ENCODE measurements around the gene GSG1L.

Gene GSG1L

DNA sequence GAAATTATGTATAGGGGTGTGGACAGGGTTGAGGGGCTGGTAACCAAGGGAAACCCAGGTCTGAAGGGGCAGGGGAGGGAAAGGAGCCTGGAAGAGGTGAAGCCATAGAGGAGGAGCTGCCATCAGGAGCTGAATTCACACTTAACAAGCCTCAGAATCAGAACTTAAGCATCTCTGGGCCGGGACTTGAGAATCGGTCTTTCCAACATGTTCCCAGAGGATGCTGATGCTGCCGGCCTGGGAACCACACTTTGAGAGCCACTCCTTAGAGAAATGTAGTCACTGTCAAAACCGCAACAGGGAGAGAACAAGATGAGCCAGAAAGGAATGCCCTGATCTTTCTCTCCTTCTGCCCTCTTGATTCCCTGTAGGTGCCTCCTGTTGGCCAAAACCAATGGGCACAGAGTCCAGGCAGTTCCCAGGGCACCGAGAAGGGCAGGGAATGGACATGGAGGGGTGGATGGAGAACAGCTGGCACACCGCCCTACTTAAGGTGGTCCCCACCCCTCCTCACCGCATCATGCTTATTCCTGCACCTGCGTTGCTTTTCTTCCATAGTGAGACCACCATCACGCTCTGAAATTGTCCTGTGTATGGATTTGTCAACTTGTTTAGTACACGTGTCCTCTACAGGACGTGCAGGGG, 88.5 kb downstream of the GSG1L start:
- no peak overlapping the region for H4K91ac ChIP-seq (ENCODE audit: low read length)
- WGBS = 74% methylated on average over 11 of the region's 11 CpGs
- peaks cover 7 to 35% of the 10 kb centered on the region in 2 experiments for H3K27me3 ChIP-seq (ENCODE audit: control insufficient read depth in 1 of 2, insufficient read depth in 1 of 2, low read length in 2 of 2)
- no peaks in the 10 kb centered on the region for H3K4me1 ChIP-seq (ENCODE audit: control insufficient read depth, insufficient read depth, low read depth, low read length)
- no peak overlapping the region for H2BK15ac ChIP-seq (ENCODE audit: low read depth, poor library complexity, severe bottlenecking)
- no peak overlapping the region for H3K4ac ChIP-seq (ENCODE audit: low read depth in 1 of 2, low read length in 2 of 2)
- no peaks in the 10 kb centered on the region for H3K36me3 ChIP-seq (ENCODE audit: control insufficient read depth in 1 of 2, insufficient read depth in 2 of 2, low read depth in 1 of 2, low read length in 2 of 2)
- H3K9me3 ChIP-seq (ENCODE audit: control insufficient read depth, low read length) = peaks cover 9% of the 10 kb centered on the region
- H3K4me2 ChIP-seq (ENCODE audit: low read length, poor library complexity, severe bottlenecking) = no peak overlapping the region
- H3K4me3 ChIP-seq (ENCODE audit: insufficient read depth in 1 of 2, low read depth in 1 of 2, low read length in 2 of 2) = no peak overlapping the region
- no peak overlapping the region for H3K18ac ChIP-seq (ENCODE audit: low read depth in 1 of 2, low read length in 2 of 2)
- no peak for DNase-seq
- H3K14ac ChIP-seq (ENCODE audit: low read length in 2 of 2) = no peak overlapping the region
- no peak overlapping the region for H2BK5ac ChIP-seq (ENCODE audit: low read depth, low read length, poor library complexity, severe bottlenecking)
- H2AK5ac ChIP-seq (ENCODE audit: low read length, severe bottlenecking) = no peak overlapping the region
- no peak overlapping the region for H2AFZ ChIP-seq (ENCODE audit: low read depth, low read length)
- no peak overlapping the region for H4K8ac ChIP-seq (ENCODE audit: low read length)
- no peak overlapping the region for H3K23ac ChIP-seq (ENCODE audit: low read length in 2 of 2)
- H3K27ac ChIP-seq (ENCODE audit: low read length, poor library complexity, severe bottlenecking) = no peak overlapping the region
- H2BK12ac ChIP-seq (ENCODE audit: low read length in 2 of 2) = no peak overlapping the region
- H3K79me1 ChIP-seq (replicated peaks; ENCODE audit: low read length, poor library complexity, severe bottlenecking) = no peaks in the 10 kb centered on the region
- no peak overlapping the region for H2BK120ac ChIP-seq (ENCODE audit: low read depth, low read length)
- H3K9ac ChIP-seq (ENCODE audit: low read length) = no peak overlapping the region

DNA sequence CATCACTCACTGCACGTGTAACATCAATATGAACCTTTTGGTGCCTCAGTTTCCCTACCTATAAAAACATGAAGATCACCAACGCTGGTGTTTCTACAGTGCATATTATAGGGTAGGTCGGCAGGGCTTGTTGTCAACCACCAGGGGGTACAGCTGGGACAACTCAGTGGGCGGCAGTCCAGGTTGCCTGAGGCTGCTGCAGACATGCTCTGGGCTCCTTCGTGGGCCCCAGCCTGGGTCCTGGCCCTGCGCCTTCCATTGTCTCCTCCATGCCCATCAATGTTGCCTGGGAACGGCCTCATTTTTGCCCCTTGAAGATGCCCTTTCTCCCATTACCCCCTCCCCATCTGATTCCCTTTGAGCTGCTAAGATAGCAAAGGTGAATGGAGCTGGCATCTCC, 89.8 kb downstream of the GSG1L start:
- H3K27me3 ChIP-seq (ENCODE audit: control insufficient read depth in 1 of 2, insufficient read depth in 1 of 2, low read length in 2 of 2) = peaks cover 7 to 33% of the 10 kb centered on the region in 2 experiments
- no peak overlapping the region for H3K9ac ChIP-seq (ENCODE audit: low read length)
- H4K8ac ChIP-seq (ENCODE audit: low read length) = no peak overlapping the region
- no peak overlapping the region for H2BK12ac ChIP-seq (ENCODE audit: low read length in 2 of 2)
- H3K79me1 ChIP-seq (replicated peaks; ENCODE audit: low read length, poor library complexity, severe bottlenecking) = no peaks in the 10 kb centered on the region
- no peak overlapping the region for H2BK5ac ChIP-seq (ENCODE audit: low read depth, low read length, poor library complexity, severe bottlenecking)
- H3K36me3 ChIP-seq (ENCODE audit: control insufficient read depth in 1 of 2, insufficient read depth in 2 of 2, low read depth in 1 of 2, low read length in 2 of 2) = no peaks in the 10 kb centered on the region
- no peak overlapping the region for H4K91ac ChIP-seq (ENCODE audit: low read length)
- H2AFZ ChIP-seq (ENCODE audit: low read depth, low read length) = no peak overlapping the region
- H3K4ac ChIP-seq (ENCODE audit: low read depth in 1 of 2, low read length in 2 of 2) = no peak overlapping the region
- no peak for DNase-seq
- no peak overlapping the region for H2BK120ac ChIP-seq (ENCODE audit: low read depth, low read length)
- H3K4me1 ChIP-seq (ENCODE audit: control insufficient read depth, insufficient read depth, low read depth, low read length) = no peaks in the 10 kb centered on the region
- peaks cover 9% of the 10 kb centered on the region for H3K9me3 ChIP-seq (ENCODE audit: control insufficient read depth, low read length)
- no peak overlapping the region for H3K18ac ChIP-seq (ENCODE audit: low read depth in 1 of 2, low read length in 2 of 2)
- H3K14ac ChIP-seq (ENCODE audit: low read length in 2 of 2) = no peak overlapping the region
- no peak overlapping the region for H3K4me3 ChIP-seq (ENCODE audit: insufficient read depth in 1 of 2, low read depth in 1 of 2, low read length in 2 of 2)
- no peak overlapping the region for H3K27ac ChIP-seq (ENCODE audit: low read length, poor library complexity, severe bottlenecking)
- WGBS = 62% methylated on average over 7 of the region's 7 CpGs
- H3K23ac ChIP-seq (ENCODE audit: low read length in 2 of 2) = no peak overlapping the region
- H2BK15ac ChIP-seq (ENCODE audit: low read depth, poor library complexity, severe bottlenecking) = no peak overlapping the region
- no peak overlapping the region for H2AK5ac ChIP-seq (ENCODE audit: low read length, severe bottlenecking)
- no peak overlapping the region for H3K4me2 ChIP-seq (ENCODE audit: low read length, poor library complexity, severe bottlenecking)

DNA sequence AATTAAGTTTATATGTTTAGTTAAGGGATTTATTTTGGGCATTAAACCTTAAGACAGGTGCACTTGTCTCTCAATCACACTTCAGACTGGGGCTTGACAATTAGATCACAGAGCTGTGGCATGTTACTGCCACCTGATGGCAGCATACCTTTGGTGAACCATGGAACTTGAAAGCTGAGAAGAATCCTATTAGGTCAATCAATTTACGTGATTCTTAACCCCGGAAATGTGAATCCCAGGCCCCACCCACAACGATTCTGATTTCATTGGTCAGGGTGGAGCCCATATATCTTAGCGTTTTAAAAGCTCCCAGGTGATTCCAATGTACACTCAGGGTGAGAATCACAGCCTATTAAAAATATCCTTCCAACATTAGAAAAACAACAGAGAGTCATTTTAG, 91.0 kb downstream of the GSG1L start:
- Histone ChIP-seq H3K9me3 (ENCODE audit: control insufficient read depth, low read length) (peaks cover 9% of the 10 kb centered on the region), H2BK12ac (ENCODE audit: low read length in 2 of 2) (no peak overlapping the region), H3K79me1 (replicated peaks; ENCODE audit: low read length, poor library complexity, severe bottlenecking) (no peaks in the 10 kb centered on the region), H3K4me3 (ENCODE audit: insufficient read depth in 1 of 2, low read depth in 1 of 2, low read length in 2 of 2) (no peak overlapping the region), H3K4me1 (ENCODE audit: control insufficient read depth, insufficient read depth, low read depth, low read length) (no peaks in the 10 kb centered on the region), H3K4me2 (ENCODE audit: low read length, poor library complexity, severe bottlenecking) (no peak overlapping the region), H2BK5ac (ENCODE audit: low read depth, low read length, poor library complexity, severe bottlenecking) (no peak overlapping the region), H3K18ac (ENCODE audit: low read depth in 1 of 2, low read length in 2 of 2) (no peak overlapping the region), H4K91ac (ENCODE audit: low read length) (no peak overlapping the region), H2BK15ac (ENCODE audit: low read depth, poor library complexity, severe bottlenecking) (no peak overlapping the region), H3K23ac (ENCODE audit: low read length in 2 of 2) (no peak overlapping the region), H3K4ac (ENCODE audit: low read depth in 1 of 2, low read length in 2 of 2) (no peak overlapping the region), H2AFZ (ENCODE audit: low read depth, low read length) (no peak overlapping the region), H3K9ac (ENCODE audit: low read length) (no peak overlapping the region), H3K36me3 (ENCODE audit: control insufficient read depth in 1 of 2, insufficient read depth in 2 of 2, low read depth in 1 of 2, low read length in 2 of 2) (no peaks in the 10 kb centered on the region), H2AK5ac (ENCODE audit: low read length, severe bottlenecking) (no peak overlapping the region), H3K27me3 (ENCODE audit: control insufficient read depth in 1 of 2, insufficient read depth in 1 of 2, low read length in 2 of 2) (peaks cover 7 to 33% of the 10 kb centered on the region in 2 experiments), H4K8ac (ENCODE audit: low read length) (no peak overlapping the region), H3K14ac (ENCODE audit: low read length in 2 of 2) (no peak overlapping the region), H3K27ac (ENCODE audit: low read length, poor library complexity, severe bottlenecking) (no peak overlapping the region), H2BK120ac (ENCODE audit: low read depth, low read length) (no peak overlapping the region)
- 7% methylated on average over 4 of the region's 4 CpGs for WGBS
- peak; percentile 1 for DNase-seq

- Histone ChIP-seq H2BK15ac (ENCODE audit: low read depth, poor library complexity, severe bottlenecking) (no peak overlapping the region), H3K27ac (ENCODE audit: low read length, poor library complexity, severe bottlenecking) (no peak overlapping the region), H3K14ac (ENCODE audit: low read length in 2 of 2) (no peak overlapping the region), H3K4me2 (ENCODE audit: low read length, poor library complexity, severe bottlenecking) (no peak overlapping the region), H3K9me3 (ENCODE audit: control insufficient read depth, low read length) (peaks cover 9% of the 10 kb centered on the region), H4K91ac (ENCODE audit: low read length) (no peak overlapping the region), H3K4me1 (ENCODE audit: control insufficient read depth, insufficient read depth, low read depth, low read length) (no peaks in the 10 kb centered on the region), H3K4me3 (ENCODE audit: insufficient read depth in 1 of 2, low read depth in 1 of 2, low read length in 2 of 2) (no peak overlapping the region), H2BK120ac (ENCODE audit: low read depth, low read length) (no peak overlapping the region), H3K4ac (ENCODE audit: low read depth in 1 of 2, low read length in 2 of 2) (no peak overlapping the region), H4K8ac (ENCODE audit: low read length) (no peak overlapping the region), H2AFZ (ENCODE audit: low read depth, low read length) (no peak overlapping the region), H3K23ac (ENCODE audit: low read length in 2 of 2) (no peak overlapping the region), H3K18ac (ENCODE audit: low read depth in 1 of 2, low read length in 2 of 2) (no peak overlapping the region), H2BK12ac (ENCODE audit: low read length in 2 of 2) (no peak overlapping the region), H3K36me3 (ENCODE audit: control insufficient read depth in 1 of 2, insufficient read depth in 2 of 2, low read depth in 1 of 2, low read length in 2 of 2) (no peaks in the 10 kb centered on the region), H3K27me3 (ENCODE audit: control insufficient read depth in 1 of 2, insufficient read depth in 1 of 2, low read length in 2 of 2) (peaks cover 16 to 20% of the 10 kb centered on the region in 2 experiments), H2BK5ac (ENCODE audit: low read depth, low read length, poor library complexity, severe bottlenecking) (no peak overlapping the region), H3K79me1 (replicated peaks; ENCODE audit: low read length, poor library complexity, severe bottlenecking) (no peaks in the 10 kb centered on the region), H3K9ac (ENCODE audit: low read length) (no peak overlapping the region), H2AK5ac (ENCODE audit: low read length, severe bottlenecking) (no peak overlapping the region)
- 92% methylated on average over 1 of the region's 4 CpGs for WGBS
- no peak for DNase-seq
These were observed 93.9 kb downstream of the GSG1L start for GRCh38 chr16:27969574-27969973.
